Occipital lobe (tissue), 2 donors: ENCODE measurements around the gene CASS4. TPM values are rescaled to one million over a fixed set of nuclear protein-coding genes. Genes with fewer than 3 reads are reported as not detected.
"Not testable (repeated sequence)": the region's sequence is repeated elsewhere in the genome, so short reads cannot be mapped to it uniquely, and the experiment has no call there.

Experiments
- DNase-seq: peaks from one replicate; lab custom pipeline; 2025; lab: John Stamatoyannopoulos, UW
- total RNA-seq: library from RNA; depleted of rRNA; stranded (reverse); fragments of >200 nt; gene quantifications from one replicate; pipeline ENCODE4 v1.2.3, GENCODE V29; 2014

CASS4 gene
- total RNA-seq, 1 donor from 2014 or later: 0.16 TPM

DNA sequence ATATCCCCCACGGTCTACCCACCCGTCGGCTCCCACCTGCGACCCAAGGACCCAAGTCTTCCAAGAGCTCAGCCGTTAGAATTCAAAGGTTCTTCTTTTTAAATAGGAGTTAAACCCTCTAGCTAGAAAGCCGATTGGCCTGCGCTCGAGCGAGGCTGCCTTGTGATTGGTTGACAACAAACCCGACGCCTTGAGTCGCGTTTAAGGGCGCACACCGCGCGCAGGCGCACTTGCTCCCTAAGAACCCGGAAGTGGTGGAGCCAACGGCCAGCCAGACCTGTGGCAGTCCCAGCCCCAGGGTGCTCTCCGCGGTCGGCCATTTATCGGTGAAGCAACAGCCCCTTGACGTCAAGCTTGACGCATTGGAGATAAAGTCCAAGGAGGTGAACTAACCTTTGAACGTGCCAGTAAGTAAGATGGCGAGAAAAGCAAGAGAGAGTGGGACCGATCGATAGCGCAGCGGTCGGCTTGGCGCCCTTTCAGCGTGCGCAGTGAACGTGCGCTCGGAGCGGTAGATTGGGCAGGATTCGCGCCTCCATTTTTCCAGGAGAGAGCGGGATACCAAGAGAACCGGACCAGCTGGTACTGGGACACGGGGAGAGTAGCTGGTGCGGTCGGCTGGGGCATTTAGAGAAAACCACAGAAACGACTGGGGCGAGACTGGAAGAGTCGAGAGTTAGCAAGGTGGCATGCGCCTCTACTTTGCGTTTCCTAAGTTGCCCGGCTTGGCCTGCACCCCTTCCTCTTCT is 19.8 kb upstream of the CASS4 start, which contains the start of the genes AURKA and CSTF1:
Gene AURKA, minus strand, starts transcription at position 84 of the 749 bp plus-strand sequence. CDS start 4,018 bp downstream, outside the sequence.
Gene CSTF1, plus strand, starts transcription at position 514 of the 749 bp plus-strand sequence. CDS start 2,908 bp downstream, outside the sequence.
- peak; percentile 98 for DNase-seq

DNA sequence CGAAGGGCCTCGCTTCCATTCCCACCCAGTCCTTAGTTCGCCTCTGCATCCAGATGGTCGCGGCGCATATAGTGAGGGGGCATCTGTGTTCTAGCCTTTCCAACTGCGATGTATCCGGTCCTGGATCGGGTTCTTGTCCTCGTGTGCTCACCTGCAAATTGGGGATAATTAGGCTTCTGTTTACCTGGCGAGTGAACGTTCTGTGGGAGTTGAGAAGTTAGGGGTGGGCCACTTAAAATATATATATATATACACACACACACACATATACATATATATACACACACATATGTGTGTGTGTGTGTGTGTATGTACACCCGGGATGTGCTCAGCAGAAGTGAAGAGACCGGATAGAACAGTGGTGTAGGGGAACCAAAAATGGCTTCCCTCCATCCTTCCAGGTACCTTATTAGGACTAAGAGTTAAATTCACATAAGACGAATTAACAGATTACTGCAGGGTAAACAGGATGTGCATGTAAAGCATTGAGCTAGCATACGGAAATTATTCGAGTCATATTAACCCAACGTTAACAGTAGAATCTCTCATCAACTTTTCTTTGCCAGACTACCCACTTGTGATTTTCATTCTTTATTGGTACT is 19.1 kb upstream of the CASS4 start:
- no peak for DNase-seq

GRCh38 chr20:56393653-56394052 is 18.4 kb upstream of the CASS4 start:
- DNase-seq: no peak

DNA sequence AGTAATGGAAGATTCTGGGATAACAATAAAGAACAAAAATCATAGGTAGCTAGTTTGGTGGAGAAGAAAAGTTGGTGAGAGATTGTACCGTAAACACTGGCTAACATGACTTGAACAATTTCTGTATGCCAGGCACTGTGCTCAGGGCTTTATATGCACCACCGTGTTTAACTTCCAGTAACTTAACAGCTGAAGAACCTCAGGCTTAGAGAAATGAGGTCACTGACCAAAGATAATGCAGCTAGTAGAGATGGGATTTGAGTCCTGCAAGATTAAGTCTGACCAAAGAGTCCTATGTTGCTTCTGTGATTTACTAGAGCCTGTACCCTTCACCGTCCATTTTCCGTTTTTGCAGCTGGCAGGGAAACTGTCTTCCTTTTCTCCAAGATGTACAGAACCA is 16.9 kb upstream of the CASS4 start:
- no peak for DNase-seq

DNA sequence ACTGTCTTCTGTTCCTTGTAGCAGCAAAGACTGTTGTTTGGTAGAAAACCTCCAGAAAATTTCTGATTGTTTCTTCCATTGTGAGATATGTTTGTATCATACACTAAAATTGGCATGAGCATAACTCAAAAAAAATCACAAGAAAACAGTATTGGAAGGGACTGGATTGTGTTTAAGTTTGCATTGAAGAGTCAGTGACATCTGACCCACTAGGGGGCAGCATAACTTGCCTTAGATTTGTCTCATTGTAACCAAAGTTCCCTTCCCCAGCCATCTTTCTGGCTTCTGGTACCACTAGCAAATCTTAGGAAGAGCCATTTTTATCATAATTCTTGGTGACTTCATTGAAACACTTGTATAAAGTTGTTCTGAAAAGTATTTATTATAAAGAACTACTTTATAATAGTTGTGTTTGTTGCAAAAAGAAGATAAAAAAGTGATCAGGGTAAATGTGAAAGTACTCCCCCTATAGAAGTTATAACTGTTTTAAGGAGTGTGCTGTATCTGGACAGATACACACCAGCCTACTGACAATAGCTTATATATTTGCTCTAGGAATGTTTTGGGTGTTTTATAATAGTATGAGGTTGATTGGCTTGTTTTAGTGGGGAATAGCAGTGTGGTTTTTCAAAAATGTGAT is 11.9 kb upstream of the CASS4 start:
- peak; percentile 5 for DNase-seq

DNA sequence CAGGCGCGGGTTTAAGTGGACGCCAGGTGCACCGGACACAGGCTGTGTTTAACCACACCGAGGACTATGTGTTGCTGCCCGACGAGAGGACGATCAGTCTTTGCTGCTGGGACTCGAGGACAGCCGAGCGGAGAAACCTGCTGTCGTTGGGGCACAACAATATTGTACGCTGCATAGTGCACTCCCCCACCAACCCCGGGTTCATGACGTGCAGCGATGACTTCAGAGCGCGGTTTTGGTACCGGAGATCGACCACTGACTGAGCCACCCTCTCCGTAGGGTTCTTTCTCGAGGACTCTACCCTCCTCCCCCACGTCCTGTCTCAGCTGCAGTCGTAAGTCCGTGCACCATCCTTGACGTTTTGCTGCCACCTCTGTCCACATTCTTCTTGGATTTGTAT is 8.6 kb upstream of the CASS4 start:
- no peak for DNase-seq

- DNase-seq: not testable (repeated sequence)
Observed at GRCh38 chr20:56405356-56405755, 6.7 kb upstream of the CASS4 start.

DNA sequence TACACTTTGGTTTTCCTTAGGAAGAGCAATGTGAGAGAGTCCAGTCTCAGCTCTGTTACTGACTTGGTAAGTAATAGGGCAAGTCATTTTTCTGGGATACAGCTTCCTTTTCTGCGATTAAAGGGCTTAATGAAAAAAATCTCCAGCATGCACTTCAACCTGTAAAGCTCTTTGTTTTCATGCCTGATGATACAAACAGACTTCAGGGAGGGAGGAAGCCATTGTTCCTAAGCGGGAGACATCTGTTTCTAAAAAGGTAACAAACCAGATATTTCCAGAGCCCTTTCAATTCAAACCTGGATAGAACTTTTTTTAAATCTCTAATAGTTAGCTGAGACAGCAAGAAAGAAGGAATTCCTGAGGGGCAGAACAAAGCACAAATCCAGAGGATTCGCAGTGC is 5.2 kb upstream of the CASS4 start:
- no peak for DNase-seq

DNA sequence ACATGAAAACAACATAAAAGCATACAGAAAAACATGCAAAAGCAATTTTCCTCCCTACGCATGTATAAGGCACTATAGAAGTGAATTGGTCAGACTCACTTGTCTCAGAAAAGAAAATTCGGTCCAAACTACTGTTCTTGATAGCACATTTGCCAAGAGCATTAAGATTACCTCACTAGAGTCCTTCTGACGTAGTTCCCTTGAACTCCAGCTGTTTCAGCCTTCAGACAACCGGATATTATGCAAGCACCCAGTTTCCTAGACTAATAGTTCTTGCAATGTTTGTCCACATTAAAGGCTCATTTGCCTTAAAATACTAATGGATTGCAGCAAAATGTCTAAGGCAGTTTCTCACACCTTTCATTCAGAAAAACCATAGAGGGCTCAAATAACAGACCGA is 2.5 kb upstream of the CASS4 start:
- DNase-seq: no peak

- no peak for DNase-seq
Observed at GRCh38 chr20:56409956-56410355, 2.1 kb upstream of the CASS4 start.

GRCh38 chr20:56411287-56411686 is 773 bp upstream of the CASS4 start:
- DNase-seq: not testable (repeated sequence)

GRCh38 chr20:56412473-56412790 is 372 bp downstream of the CASS4 start:
- DNase-seq: no peak

- no peak for DNase-seq
Observed at GRCh38 chr20:56412949-56413348, 889 bp downstream of the CASS4 start.

DNA sequence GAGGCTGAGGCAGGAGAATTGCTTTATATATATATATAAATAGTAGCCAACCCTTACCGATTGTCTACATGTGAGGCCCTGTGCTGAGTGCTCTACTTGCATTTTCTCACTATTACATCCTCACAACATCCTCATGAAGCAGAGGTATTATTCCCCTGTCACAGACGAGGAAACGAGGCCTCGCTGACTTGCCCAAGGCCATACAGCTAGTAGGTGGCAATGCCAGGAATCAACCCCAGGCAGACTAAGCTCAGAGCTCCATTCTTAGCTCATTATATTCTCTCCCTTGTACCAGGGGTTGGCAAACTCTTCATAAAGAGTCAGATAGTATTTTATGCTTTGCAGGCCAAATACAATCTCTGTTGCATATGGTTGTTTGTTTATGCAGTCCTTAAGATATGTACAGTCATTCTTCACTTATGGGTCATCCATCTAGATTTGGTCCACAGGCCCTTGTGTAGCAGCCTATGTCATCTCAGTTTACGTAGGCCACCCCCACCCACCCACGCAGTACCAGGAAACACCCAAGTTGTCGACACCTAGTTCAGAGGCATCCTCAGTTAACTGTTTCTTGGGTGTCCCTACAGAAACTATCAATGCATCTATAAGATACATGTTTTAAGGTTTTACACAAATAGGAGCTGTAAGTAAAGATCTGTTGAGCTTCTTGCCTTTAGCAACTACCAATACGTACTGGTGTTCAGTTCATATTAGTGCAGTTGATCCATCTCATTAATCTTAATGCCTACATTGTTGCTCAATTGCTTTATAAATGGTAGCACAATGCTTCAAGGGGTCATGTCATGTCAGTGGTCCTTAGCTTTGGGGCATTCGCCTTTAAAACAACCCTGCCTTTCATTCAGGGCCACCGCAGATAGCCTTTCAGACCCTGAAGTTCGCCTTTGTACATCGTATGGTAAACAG is 3.0 kb downstream of the CASS4 start:
- no peak for DNase-seq

DNA sequence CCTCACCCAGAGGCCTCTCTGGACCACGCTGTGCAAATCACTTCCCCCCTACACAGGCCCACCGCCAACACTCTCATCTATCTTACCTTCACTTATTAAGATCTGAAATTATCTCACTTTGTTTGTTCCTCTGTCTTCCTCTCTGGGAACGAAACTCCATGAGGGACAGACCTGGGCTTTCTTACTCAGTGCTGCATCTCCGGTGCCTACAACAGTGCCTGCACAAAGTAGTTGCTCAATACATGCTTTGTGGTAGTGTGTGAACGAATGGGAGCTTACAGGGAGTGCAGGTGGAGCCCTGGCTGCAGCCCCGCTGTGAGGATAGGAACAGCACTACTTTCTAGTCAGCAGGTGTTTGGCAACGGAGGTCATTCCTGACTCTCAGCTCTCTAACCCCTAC is 5.3 kb downstream of the CASS4 start:
- no peak for DNase-seq

- no peak for DNase-seq
Observed at GRCh38 chr20:56417911-56418310, 5.9 kb downstream of the CASS4 start.

DNA sequence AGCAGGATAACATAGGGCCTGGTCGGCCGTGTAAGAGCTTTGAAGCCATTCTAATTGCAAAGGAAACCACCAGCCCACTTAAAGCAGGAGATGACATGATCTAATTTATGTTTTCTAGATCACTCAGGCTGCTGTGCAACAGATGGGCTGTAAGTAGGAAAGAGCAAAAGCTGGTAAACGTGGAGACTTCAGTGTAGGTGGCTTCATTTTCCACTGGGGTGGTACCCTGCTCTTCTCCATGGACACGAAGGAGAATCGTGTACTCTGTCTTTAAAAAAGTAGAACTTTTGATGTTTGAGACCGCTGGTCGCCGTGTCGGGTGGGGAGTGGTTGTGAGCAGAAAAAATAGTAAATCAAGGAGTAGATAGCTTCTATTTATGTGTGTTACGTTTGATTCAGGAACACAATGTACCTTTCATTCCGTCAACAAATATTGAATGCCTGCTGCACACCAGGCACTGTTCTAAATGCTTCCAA is 6.4 kb downstream of the CASS4 start:
- no peak for DNase-seq

DNA sequence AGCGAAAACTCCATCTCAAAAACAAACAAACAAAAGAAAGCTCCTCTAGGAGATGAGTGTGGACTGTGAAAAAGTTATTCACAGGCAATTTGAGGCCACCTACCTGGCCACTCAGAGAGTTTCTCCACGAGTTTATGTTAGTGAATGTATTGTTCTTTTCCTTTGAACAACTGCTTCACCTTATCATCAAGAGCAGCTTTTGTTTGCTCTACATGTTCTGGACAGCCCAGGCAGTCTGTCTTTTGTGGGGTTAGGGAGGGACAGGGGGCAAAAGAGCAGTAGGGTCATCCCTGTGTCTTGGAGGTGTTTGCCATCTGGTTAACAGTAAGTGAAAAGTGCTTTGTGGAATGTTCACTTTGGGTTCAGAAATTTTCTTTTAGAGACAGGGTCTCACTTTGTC is 8.0 kb downstream of the CASS4 start:
- no peak for DNase-seq

GRCh38 chr20:56420940-56421688 is 9.1 kb downstream of the CASS4 start:
- no peak for DNase-seq

GRCh38 chr20:56422076-56422823 is 10.2 kb downstream of the CASS4 start:
- no peak for DNase-seq
